NCI-H187 (cell line): Measurements from ENCODE around the gene CARM1.
"Not testable (repeated sequence)": the region's sequence is repeated elsewhere in the genome, so short reads cannot be mapped to it uniquely, and the experiment has no call there.

Experiments used
- DNase-seq, 2 experiments: peaks; one replicate each; lab custom pipeline; 2025; lab: John Stamatoyannopoulos, UW

Gene CARM1

GRCh38 chr19:10870955-10871603 lies at the start of gene CARM1:
TSS of gene CARM1 (plus strand) at chr19:10871553. CDS start at chr19:10871703, 150 bp downstream.
- peak; percentile 90 to 92 for DNase-seq

- no peak for DNase-seq
Measured at GRCh38 chr19:10823690-10824089, 47.7 kb upstream of the CARM1 start.

GRCh38 chr19:10826231-10826630 lies 45.1 kb upstream of the CARM1 start:
- DNase-seq, result no peak

GRCh38 chr19:10826846-10827245 lies 44.5 kb upstream of the CARM1 start:
- no peak for DNase-seq

- DNase-seq, result no peak
Measured at GRCh38 chr19:10828981-10829821, 42.2 kb upstream of the CARM1 start.

GRCh38 chr19:10829967-10830366 lies 41.4 kb upstream of the CARM1 start:
- DNase-seq, result no peak

GRCh38 chr19:10830370-10830769 lies 41.0 kb upstream of the CARM1 start:
- DNase-seq, result no peak

- DNase-seq, result no peak
Measured at GRCh38 chr19:10830931-10831779, 40.2 kb upstream of the CARM1 start.

- no peak for DNase-seq
Measured at GRCh38 chr19:10831987-10832938, 39.1 kb upstream of the CARM1 start.

GRCh38 chr19:10832939-10833296 lies 38.4 kb upstream of the CARM1 start:
- DNase-seq, result no peak

GRCh38 chr19:10835089-10835753 lies 36.1 kb upstream of the CARM1 start:
- DNase-seq, result peak in 1 of 2 experiments; percentile 95

GRCh38 chr19:10835754-10836478 lies 35.4 kb upstream of the CARM1 start, which contains the start of gene TMED1:
TSS of gene TMED1 (minus strand) at chr19:10836212. CDS start at chr19:10836191, 21 bp downstream.
- peak; percentile 83 to 98 for DNase-seq

GRCh38 chr19:10836479-10837330 lies 34.6 kb upstream of the CARM1 start:
- peak in 1 of 2 experiments; percentile 65 for DNase-seq

- DNase-seq, result not testable (repeated sequence)
Measured at GRCh38 chr19:10837649-10838048, 33.7 kb upstream of the CARM1 start.

GRCh38 chr19:10838377-10838776 lies 33.0 kb upstream of the CARM1 start:
- DNase-seq, result no peak

GRCh38 chr19:10839114-10840050 lies 32.0 kb upstream of the CARM1 start:
- DNase-seq, result no peak

GRCh38 chr19:10842788-10843187 lies 28.6 kb upstream of the CARM1 start:
- no peak for DNase-seq
